Measurements from ENCODE around the gene METTL27. TPM values are rescaled to one million over a fixed set of nuclear protein-coding genes. Genes with fewer than 3 reads are reported as not detected.
"Not testable (repeated sequence)": the region's sequence is repeated elsewhere in the genome, so short reads cannot be mapped to it uniquely, and the experiment has no call there.

Gene METTL27
- total RNA-seq = under 1 TPM; 0.69 to 0.74 TPM

- Mint-ChIP-seq H3K27me3 (peaks cover 10% of the 10 kb centered on the region), H3K27ac (peak within 1 kb of the TSS; percentile 87), H3K9me3 (no peaks in the 10 kb centered on the region), H3K4me3 (peak within 1 kb of the TSS; percentile 87), H3K4me1 (peaks cover 14% of the 10 kb centered on the region), H3K36me3 (no peaks in the 10 kb centered on the region)
- POLR2A ChIA-PET = interaction anchor here (0.9 to 1.4 kb wide), 2 partner anchors 9 to 123 kb away, joined by 3 read pairs; partner anchors contain the start of gene STX1A
- DNase-seq = peak; percentile 88
- ATAC-seq (ENCODE audit: low read depth) = peak; percentile 98
These were observed at the start of gene METTL27 for GRCh38 chr7:73842067-73842976. Gene METTL27 (minus strand): TSS chr7:73842516. CDS start chr7:73842140, 376 bp downstream.

- Mint-ChIP-seq H3K9me3 (peaks cover 8% of the 10 kb centered on the region), H3K27me3 (peaks cover 14% of the 10 kb centered on the region), H3K4me3 (no peak overlapping the region), H3K36me3 (no peaks in the 10 kb centered on the region), H3K4me1 (peaks cover 7% of the 10 kb centered on the region), H3K27ac (peak overlapping the region; percentile 52)
- POLR2A ChIA-PET = no interaction called here
- DNase-seq = no peak
- no peak for ATAC-seq (ENCODE audit: low read depth)
These were observed 49.0 kb upstream of the METTL27 start for GRCh38 chr7:73891178-73891885.

GRCh38 chr7:73890555-73891147, 48.3 kb upstream of the METTL27 start:
- Mint-ChIP-seq H3K4me1 (peaks cover 7% of the 10 kb centered on the region), H3K27ac (no peak overlapping the region), H3K36me3 (no peaks in the 10 kb centered on the region), H3K27me3 (peaks cover 19% of the 10 kb centered on the region), H3K4me3 (no peak overlapping the region), H3K9me3 (peaks cover 3% of the 10 kb centered on the region)
- ATAC-seq (ENCODE audit: low read depth) (no peak), DNase-seq (no peak)
- POLR2A ChIA-PET = no interaction called here

GRCh38 chr7:73888959-73889358, 46.6 kb upstream of the METTL27 start:
- no peaks in the 10 kb centered on the region for H3K36me3 Mint-ChIP-seq
- no peaks in the 10 kb centered on the region for H3K9me3 Mint-ChIP-seq
- H3K4me1 Mint-ChIP-seq = peaks cover 7% of the 10 kb centered on the region
- DNase-seq (no peak), ATAC-seq (ENCODE audit: low read depth) (no peak)
- peaks cover 20% of the 10 kb centered on the region for H3K27me3 Mint-ChIP-seq
- H3K27ac Mint-ChIP-seq = no peak overlapping the region
- POLR2A ChIA-PET = no interaction called here
- no peak overlapping the region for H3K4me3 Mint-ChIP-seq

GRCh38 chr7:73887762-73888161, 45.4 kb upstream of the METTL27 start:
- ATAC-seq (ENCODE audit: low read depth) (no peak), DNase-seq (no peak)
- POLR2A ChIA-PET = no interaction called here
- no peaks in the 10 kb centered on the region for H3K9me3 Mint-ChIP-seq
- peaks cover 6% of the 10 kb centered on the region for H3K4me1 Mint-ChIP-seq
- no peak overlapping the region for H3K27ac Mint-ChIP-seq
- H3K36me3 Mint-ChIP-seq = no peaks in the 10 kb centered on the region
- H3K4me3 Mint-ChIP-seq = no peak overlapping the region
- peaks cover 20% of the 10 kb centered on the region for H3K27me3 Mint-ChIP-seq

- DNase-seq (no peak), ATAC-seq (ENCODE audit: low read depth) (no peak)
- no peak overlapping the region for H3K27ac Mint-ChIP-seq
- H3K36me3 Mint-ChIP-seq = no peaks in the 10 kb centered on the region
- POLR2A ChIA-PET = no interaction called here
- H3K9me3 Mint-ChIP-seq = no peaks in the 10 kb centered on the region
- no peak overlapping the region for H3K4me3 Mint-ChIP-seq
- peaks cover 20% of the 10 kb centered on the region for H3K27me3 Mint-ChIP-seq
- peaks cover 5% of the 10 kb centered on the region for H3K4me1 Mint-ChIP-seq
These were observed 43.9 kb upstream of the METTL27 start for GRCh38 chr7:73885975-73886798.

GRCh38 chr7:73885433-73885974, 43.2 kb upstream of the METTL27 start:
- Mint-ChIP-seq H3K27ac (no peak overlapping the region), H3K4me1 (peaks cover 4% of the 10 kb centered on the region), H3K36me3 (no peaks in the 10 kb centered on the region), H3K4me3 (no peak overlapping the region), H3K27me3 (peaks cover 20% of the 10 kb centered on the region), H3K9me3 (no peaks in the 10 kb centered on the region)
- DNase-seq = no peak
- ATAC-seq (ENCODE audit: low read depth) = no peak
- POLR2A ChIA-PET = no interaction called here

GRCh38 chr7:73884867-73885422, 42.6 kb upstream of the METTL27 start:
- ATAC-seq (ENCODE audit: low read depth); H3K9me3 Mint-ChIP-seq; POLR2A ChIA-PET; DNase-seq; H3K4me3 Mint-ChIP-seq; H3K36me3 Mint-ChIP-seq; H3K27ac Mint-ChIP-seq; H3K4me1 Mint-ChIP-seq: not testable (repeated sequence)
- H3K27me3 Mint-ChIP-seq = peaks cover 20% of the 10 kb centered on the region

GRCh38 chr7:73882047-73882402, 39.7 kb upstream of the METTL27 start:
- Mint-ChIP-seq H3K27me3 (peaks cover 12% of the 10 kb centered on the region), H3K27ac (no peak overlapping the region), H3K9me3 (no peaks in the 10 kb centered on the region), H3K4me3 (no peak overlapping the region), H3K4me1 (no peaks in the 10 kb centered on the region), H3K36me3 (no peaks in the 10 kb centered on the region)
- no peak for DNase-seq
- POLR2A ChIA-PET = no interaction called here
- ATAC-seq (ENCODE audit: low read depth) = no peak

GRCh38 chr7:73881352-73882046, 39.2 kb upstream of the METTL27 start:
- H3K36me3 Mint-ChIP-seq = no peaks in the 10 kb centered on the region
- no peak overlapping the region for H3K27ac Mint-ChIP-seq
- no peaks in the 10 kb centered on the region for H3K9me3 Mint-ChIP-seq
- H3K4me3 Mint-ChIP-seq = no peak overlapping the region
- peaks cover 12% of the 10 kb centered on the region for H3K27me3 Mint-ChIP-seq
- DNase-seq = no peak
- H3K4me1 Mint-ChIP-seq = no peaks in the 10 kb centered on the region
- POLR2A ChIA-PET = no interaction called here
- no peak for ATAC-seq (ENCODE audit: low read depth)

GRCh38 chr7:73880755-73881328, 38.5 kb upstream of the METTL27 start:
- H3K4me1 Mint-ChIP-seq = no peaks in the 10 kb centered on the region
- H3K27me3 Mint-ChIP-seq = peaks cover 8% of the 10 kb centered on the region
- POLR2A ChIA-PET = no interaction called here
- no peak for ATAC-seq (ENCODE audit: low read depth)
- no peaks in the 10 kb centered on the region for H3K36me3 Mint-ChIP-seq
- no peak for DNase-seq
- H3K4me3 Mint-ChIP-seq = no peak overlapping the region
- no peaks in the 10 kb centered on the region for H3K9me3 Mint-ChIP-seq
- H3K27ac Mint-ChIP-seq = no peak overlapping the region

Data from activated naive CD8-positive, alpha-beta T cell treated with anti-CD3 and anti-CD28 coated beads, Interleukin-2, amount 10 ng/mL, durations not matched to agents 7 days and 5 days (primary cell).